LNCAP (cell line): ENCODE data around the gene ZFP69.
A peak's percentile ranks its signal among the peaks of the same experiment; 100 is the strongest.

Experiments used
- CTCF ChIP-seq: fragments of 450-650 bp; IDR thresholded peaks from 2 replicates; pipeline ENCODE4 v1.5.1; 2017; ENCODE audit warnings: mild to moderate bottlenecking

ZFP69 gene

DNA sequence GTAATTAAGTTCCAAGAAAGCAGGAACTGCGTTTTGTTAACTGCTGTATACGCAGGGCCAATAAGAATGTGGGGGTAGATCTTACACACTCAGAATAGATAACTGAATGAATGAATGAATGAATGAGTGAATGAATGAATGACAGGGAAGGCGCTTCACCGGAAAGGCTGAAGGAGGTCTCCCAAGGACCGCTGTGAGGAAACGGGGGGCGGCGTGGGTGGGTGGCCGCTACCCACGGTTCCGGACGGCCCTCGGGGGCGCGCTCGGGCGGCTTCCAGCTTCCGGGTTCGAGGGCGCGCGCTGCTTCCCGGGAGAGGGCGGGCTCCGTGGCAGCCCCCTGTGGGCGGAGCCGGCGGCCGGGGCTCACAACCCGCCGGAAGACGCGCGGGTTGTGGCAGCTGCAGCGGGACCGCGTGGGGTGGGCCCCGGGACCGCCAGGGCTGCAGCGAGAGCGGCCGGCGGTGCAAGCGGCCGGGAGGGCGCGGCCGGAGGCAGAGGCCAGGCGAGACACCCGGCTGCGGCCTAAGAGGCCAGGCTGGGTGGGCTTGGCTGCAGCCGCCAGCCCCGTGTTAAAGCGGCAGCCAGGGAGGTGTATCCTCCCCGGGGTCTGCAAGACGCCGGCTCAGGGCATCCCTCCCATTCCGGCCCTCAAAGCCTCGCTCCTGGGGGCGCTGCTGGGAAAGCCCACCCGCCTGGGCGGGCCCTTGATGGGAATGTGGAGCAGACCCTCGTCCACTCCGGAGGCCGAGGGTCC, at the start of gene ZFP69:
Gene ZFP69 (plus strand): TSS at position 367 of the 754 bp plus-strand sequence. CDS start 2,072 bp downstream, outside the sequence.
- no peak for TF ChIP-seq CTCF

- TF ChIP-seq CTCF = no peak
These were observed 45.7 kb upstream of the ZFP69 start for GRCh38 chr1:40431385-40431784.

- TF ChIP-seq CTCF = no peak
These were observed 44.3 kb upstream of the ZFP69 start for GRCh38 chr1:40432644-40433390.

GRCh38 chr1:40435471-40435870, 41.6 kb upstream of the ZFP69 start:
- TF ChIP-seq CTCF = no peak

- TF ChIP-seq CTCF = no peak
These were observed 41.2 kb upstream of the ZFP69 start for GRCh38 chr1:40435876-40436275.

- peak; percentile 77 for TF ChIP-seq CTCF
These were observed 38.6 kb upstream of the ZFP69 start for GRCh38 chr1:40438391-40439015.

GRCh38 chr1:40439247-40439646, 37.8 kb upstream of the ZFP69 start:
- no peak for TF ChIP-seq CTCF
